NCI-H2171 (cell line): ENCODE data around the gene PBX3.

Source experiments
- DNase-seq: peaks from one replicate; lab custom pipeline; 2025; lab: John Stamatoyannopoulos, UW

The PBX3 gene

GRCh38 chr9:125747053-125747764 is at the start of gene PBX3:
Gene PBX3 (plus strand): TSS chr9:125747373.
- peak; percentile 66 for DNase-seq

GRCh38 chr9:125699870-125700269 is 47.3 kb upstream of the PBX3 start:
- no peak for DNase-seq

- no peak for DNase-seq
These were observed 46.4 kb upstream of the PBX3 start for GRCh38 chr9:125700791-125701190.

GRCh38 chr9:125701351-125701750 is 45.8 kb upstream of the PBX3 start:
- DNase-seq = no peak

GRCh38 chr9:125703662-125704061 is 43.5 kb upstream of the PBX3 start:
- no peak for DNase-seq

GRCh38 chr9:125705893-125706292 is 41.3 kb upstream of the PBX3 start:
- DNase-seq = no peak

- peak; percentile 90 for DNase-seq
These were observed 40.3 kb upstream of the PBX3 start, which contains the start of gene MAPKAP1 for GRCh38 chr9:125706651-125707471. Gene MAPKAP1 (minus strand): TSS chr9:125707208. CDS start chr9:125672574, 34,634 bp downstream.

GRCh38 chr9:125707472-125707804 is 39.7 kb upstream of the PBX3 start:
- no peak for DNase-seq

- no peak for DNase-seq
These were observed 20.6 kb upstream of the PBX3 start for GRCh38 chr9:125726456-125727132.

GRCh38 chr9:125730168-125730567 is 17.0 kb upstream of the PBX3 start:
- no peak for DNase-seq

- DNase-seq = no peak
These were observed 14.6 kb upstream of the PBX3 start for GRCh38 chr9:125732562-125732961.

GRCh38 chr9:125739436-125739835 is 7.7 kb upstream of the PBX3 start:
- DNase-seq = no peak

GRCh38 chr9:125742657-125743056 is 4.5 kb upstream of the PBX3 start:
- no peak for DNase-seq

- DNase-seq = no peak
These were observed 3.3 kb upstream of the PBX3 start for GRCh38 chr9:125743682-125744428.

- no peak for DNase-seq
These were observed 2.6 kb upstream of the PBX3 start for GRCh38 chr9:125744616-125745015.

- no peak for DNase-seq
These were observed 2.2 kb upstream of the PBX3 start for GRCh38 chr9:125745018-125745417.

GRCh38 chr9:125745682-125746016 is 1.5 kb upstream of the PBX3 start:
- no peak for DNase-seq

- DNase-seq = peak; percentile 99
These were observed 978 bp upstream of the PBX3 start for GRCh38 chr9:125746017-125746773.

GRCh38 chr9:125746774-125747052 is 460 bp upstream of the PBX3 start:
- no peak for DNase-seq

GRCh38 chr9:125747765-125748445 is 732 bp downstream of the PBX3 start:
- DNase-seq = peak; percentile 9

GRCh38 chr9:125748446-125749099 is 1.4 kb downstream of the PBX3 start:
- no peak for DNase-seq
